Effector memory CD4-positive, alpha-beta T cell (primary cell): ENCODE measurements around the gene ELAVL3.
"Not testable (repeated sequence)": the region's sequence is repeated elsewhere in the genome, so short reads cannot be mapped to it uniquely, and the experiment has no call there.

Experiments used
- DNase-seq, 3 donors: peaks; one replicate each; pipeline ENCODE4 v3.0.0-alpha.2; 2020
- H3K27ac ChIP-seq: 2 replicates; pipeline ENCODE4 v1.7.0; 2013; ENCODE audit warnings: mild to moderate bottlenecking, low read length, moderate library complexity; ENCODE audit not compliant: insufficient read depth, poor library complexity, severe bottlenecking
- H3K27me3 ChIP-seq: replicated peaks from 2 replicates; pipeline ENCODE4 v1.7.0; 2013; ENCODE audit warnings: mild to moderate bottlenecking, low read length; ENCODE audit not compliant: insufficient read depth, control insufficient read depth, poor library complexity, severe bottlenecking
- H3K36me3 ChIP-seq: 2 replicates; pipeline ENCODE4 v1.7.0; 2013; ENCODE audit warnings: mild to moderate bottlenecking, low read length, moderate library complexity; ENCODE audit not compliant: control insufficient read depth, insufficient read depth
- H3K4me1 ChIP-seq: 2 replicates; pipeline ENCODE4 v1.7.0; 2013; ENCODE audit warnings: low read length, mild to moderate bottlenecking; ENCODE audit not compliant: control insufficient read depth, insufficient read depth, poor library complexity, severe bottlenecking
- H3K4me3 ChIP-seq: 2 replicates; pipeline ENCODE4 v1.7.0; 2013; ENCODE audit warnings: low read length, low read depth, mild to moderate bottlenecking; ENCODE audit not compliant: insufficient read depth, poor library complexity, severe bottlenecking
- H3K9me3 ChIP-seq: 2 replicates; pipeline ENCODE4 v1.7.0; 2013; ENCODE audit warnings: mild to moderate bottlenecking, low read length, moderate library complexity; ENCODE audit not compliant: control insufficient read depth

The ELAVL3 gene

DNA sequence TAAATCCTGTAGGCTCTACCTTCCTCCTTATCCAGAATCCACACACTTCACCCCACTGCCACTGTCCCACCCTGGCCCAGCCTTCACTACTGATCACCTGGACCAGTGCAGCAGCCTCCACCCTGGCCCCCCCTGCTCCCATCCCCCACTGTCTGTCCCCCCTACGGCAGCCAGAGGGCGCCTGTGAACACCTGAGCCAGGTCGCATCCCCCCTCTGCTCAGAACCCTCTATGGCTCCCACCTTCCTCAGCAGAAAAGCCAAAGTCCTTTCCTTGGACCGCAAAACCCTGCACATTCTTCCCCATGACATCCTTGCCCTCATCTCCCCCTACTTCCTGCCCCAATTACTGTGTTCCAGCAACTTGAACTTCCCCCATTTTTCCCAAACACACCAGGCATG, 20.6 kb downstream of the ELAVL3 start:
- Histone ChIP-seq H3K36me3 (no peaks in the 10 kb centered on the region), H3K4me3 (no peak overlapping the region), H3K4me1 (no peaks in the 10 kb centered on the region), H3K27ac (no peak overlapping the region), H3K9me3 (no peaks in the 10 kb centered on the region), H3K27me3 (no peaks in the 10 kb centered on the region)
- DNase-seq = no peak

DNA sequence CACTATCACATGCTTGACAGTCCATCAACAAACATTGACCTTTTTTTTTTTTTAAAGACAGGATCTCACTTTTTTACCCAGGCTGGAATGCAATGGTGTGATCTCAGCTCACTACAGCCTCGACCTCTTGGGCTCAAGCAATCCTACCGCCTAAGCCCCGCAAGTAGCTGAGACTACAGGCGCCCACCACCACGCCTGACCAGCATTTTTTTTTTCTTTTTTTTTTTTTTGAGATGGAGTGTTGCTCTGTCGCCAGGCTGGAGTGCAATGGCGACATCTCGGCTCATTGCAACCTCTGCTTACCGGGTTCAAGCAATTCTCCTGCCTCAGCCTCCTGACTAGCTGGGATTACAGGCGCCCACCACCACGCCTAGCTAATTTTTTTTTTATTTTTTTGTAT, 21.9 kb downstream of the ELAVL3 start:
- not testable (repeated sequence) for H3K4me1 ChIP-seq, H3K27me3 ChIP-seq, H3K9me3 ChIP-seq, H3K36me3 ChIP-seq, H3K4me3 ChIP-seq, H3K27ac ChIP-seq, DNase-seq

DNA sequence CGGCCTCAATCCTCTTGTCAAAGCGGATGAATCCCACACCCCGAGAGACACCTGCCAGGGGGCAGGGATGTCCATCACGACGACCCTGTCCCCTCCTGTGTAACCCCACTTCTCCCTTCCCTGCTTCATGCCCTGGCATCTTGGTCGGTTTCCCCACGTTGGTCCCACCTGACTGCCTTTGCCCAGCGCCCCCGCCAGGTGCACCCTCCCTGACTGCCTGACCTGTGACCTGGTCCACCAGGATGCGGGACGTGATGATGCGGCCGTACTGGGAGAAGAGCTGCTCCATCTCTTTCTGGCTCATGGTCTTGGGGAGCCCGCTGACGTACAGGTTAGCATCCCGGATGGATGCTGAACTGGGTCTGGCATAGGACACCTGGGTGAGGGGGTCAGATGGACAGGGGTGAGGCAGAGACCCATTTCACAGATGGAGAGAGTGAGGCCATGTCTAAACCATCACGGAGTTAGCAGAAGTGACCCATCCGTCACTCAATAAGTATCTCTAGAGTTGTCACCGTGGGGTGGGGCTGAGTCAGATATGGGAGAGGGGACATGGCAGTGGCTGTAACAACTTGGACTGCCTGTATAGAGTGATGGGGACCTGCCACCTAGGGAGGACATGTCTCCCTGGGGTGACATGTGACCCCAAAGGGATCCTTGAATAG, 22.5 kb downstream of the ELAVL3 start:
- H3K27me3 ChIP-seq = no peaks in the 10 kb centered on the region
- no peaks in the 10 kb centered on the region for H3K9me3 ChIP-seq
- H3K4me3 ChIP-seq = no peak overlapping the region
- H3K36me3 ChIP-seq = no peaks in the 10 kb centered on the region
- H3K27ac ChIP-seq = no peak overlapping the region
- H3K4me1 ChIP-seq = no peaks in the 10 kb centered on the region
- DNase-seq = no peak

DNA sequence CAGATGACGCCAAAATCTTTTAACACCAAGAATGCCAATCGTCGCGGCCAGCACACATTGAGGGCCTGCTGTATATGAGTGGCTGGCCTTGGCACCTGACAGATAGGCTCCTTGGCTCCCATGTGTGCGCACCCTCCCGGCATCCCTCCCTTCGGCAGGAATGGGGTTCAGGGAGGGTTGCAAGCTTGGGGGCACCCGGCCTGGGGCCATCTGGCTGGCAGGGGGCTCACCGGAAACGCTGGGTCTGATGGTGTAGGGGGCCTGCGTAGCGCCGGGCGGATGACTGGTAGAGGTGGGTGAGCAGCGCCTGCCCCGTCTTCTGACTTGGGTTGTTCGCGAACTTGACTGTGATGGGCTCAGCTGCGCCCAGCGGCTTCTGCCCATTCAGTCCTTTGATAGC, 23.0 kb downstream of the ELAVL3 start:
- Histone ChIP-seq H3K27ac (no peak overlapping the region), H3K36me3 (no peaks in the 10 kb centered on the region), H3K4me3 (no peak overlapping the region), H3K9me3 (no peaks in the 10 kb centered on the region), H3K27me3 (no peaks in the 10 kb centered on the region), H3K4me1 (no peaks in the 10 kb centered on the region)
- no peak for DNase-seq

DNA sequence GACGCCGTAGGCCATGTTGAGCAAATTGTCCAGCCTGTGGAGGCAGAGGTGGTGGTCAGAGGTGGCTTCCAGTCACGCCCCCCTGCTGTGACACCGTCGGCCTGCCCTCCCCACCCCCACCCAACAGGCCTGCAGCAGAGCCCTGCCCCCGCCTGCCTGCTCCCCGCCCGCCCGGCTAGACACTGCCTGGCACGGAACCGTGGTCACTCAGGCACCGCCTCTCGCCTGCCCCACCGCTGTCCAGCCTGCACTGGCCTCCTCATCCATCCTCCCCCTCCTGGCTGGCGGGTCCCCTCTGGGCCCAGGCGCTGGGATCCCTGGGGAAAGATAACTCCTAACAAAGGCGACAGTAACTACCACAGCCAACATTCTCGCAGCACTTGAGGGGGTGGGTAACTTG, 23.7 kb downstream of the ELAVL3 start:
- no peak for DNase-seq
- Histone ChIP-seq H3K36me3 (no peaks in the 10 kb centered on the region), H3K4me3 (no peak overlapping the region), H3K27me3 (no peaks in the 10 kb centered on the region), H3K4me1 (no peaks in the 10 kb centered on the region), H3K27ac (no peak overlapping the region), H3K9me3 (no peaks in the 10 kb centered on the region)

DNA sequence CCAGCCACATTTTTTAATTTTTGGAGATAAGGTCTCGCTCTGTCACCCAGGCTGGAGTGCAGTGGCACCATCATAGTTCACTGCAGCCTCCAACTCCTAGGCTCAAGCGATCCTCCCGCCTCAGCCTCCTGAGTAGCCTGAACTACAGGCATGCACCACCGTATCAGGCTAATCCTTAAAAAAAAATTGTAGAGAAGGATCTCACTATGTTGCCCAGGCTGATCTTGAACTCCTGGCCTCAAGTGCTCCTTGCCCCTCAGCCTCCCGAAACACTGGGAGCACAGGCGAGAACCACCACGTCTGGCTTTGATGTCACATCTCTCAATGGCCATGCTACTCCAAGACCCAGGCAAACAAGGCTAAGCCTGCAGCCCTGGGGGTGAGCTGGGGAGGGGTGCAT, 24.2 kb downstream of the ELAVL3 start:
- no peak overlapping the region for H3K27ac ChIP-seq
- no peaks in the 10 kb centered on the region for H3K4me1 ChIP-seq
- H3K27me3 ChIP-seq = no peaks in the 10 kb centered on the region
- H3K9me3 ChIP-seq = no peaks in the 10 kb centered on the region
- H3K4me3 ChIP-seq = no peak overlapping the region
- DNase-seq = no peak
- H3K36me3 ChIP-seq = no peaks in the 10 kb centered on the region

DNA sequence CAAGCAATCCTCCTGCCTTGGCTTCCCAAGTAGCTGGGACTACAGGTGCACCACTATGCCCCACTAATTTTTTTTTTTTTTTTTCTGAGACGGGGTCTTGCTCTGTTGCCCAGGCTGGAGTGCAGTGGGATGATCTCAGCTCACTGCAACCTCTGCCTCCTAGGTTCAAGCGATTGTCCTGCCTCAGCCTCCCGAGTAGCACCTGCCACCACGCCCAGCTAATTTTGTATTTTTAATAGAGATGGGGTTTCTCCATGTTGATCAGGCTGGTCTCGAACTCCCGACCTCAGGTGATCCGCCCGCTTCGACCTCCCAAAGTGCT, 25.7 kb downstream of the ELAVL3 start:
- not testable (repeated sequence) for H3K4me1 ChIP-seq, H3K9me3 ChIP-seq, H3K27me3 ChIP-seq, H3K36me3 ChIP-seq, DNase-seq, H3K27ac ChIP-seq, H3K4me3 ChIP-seq

DNA sequence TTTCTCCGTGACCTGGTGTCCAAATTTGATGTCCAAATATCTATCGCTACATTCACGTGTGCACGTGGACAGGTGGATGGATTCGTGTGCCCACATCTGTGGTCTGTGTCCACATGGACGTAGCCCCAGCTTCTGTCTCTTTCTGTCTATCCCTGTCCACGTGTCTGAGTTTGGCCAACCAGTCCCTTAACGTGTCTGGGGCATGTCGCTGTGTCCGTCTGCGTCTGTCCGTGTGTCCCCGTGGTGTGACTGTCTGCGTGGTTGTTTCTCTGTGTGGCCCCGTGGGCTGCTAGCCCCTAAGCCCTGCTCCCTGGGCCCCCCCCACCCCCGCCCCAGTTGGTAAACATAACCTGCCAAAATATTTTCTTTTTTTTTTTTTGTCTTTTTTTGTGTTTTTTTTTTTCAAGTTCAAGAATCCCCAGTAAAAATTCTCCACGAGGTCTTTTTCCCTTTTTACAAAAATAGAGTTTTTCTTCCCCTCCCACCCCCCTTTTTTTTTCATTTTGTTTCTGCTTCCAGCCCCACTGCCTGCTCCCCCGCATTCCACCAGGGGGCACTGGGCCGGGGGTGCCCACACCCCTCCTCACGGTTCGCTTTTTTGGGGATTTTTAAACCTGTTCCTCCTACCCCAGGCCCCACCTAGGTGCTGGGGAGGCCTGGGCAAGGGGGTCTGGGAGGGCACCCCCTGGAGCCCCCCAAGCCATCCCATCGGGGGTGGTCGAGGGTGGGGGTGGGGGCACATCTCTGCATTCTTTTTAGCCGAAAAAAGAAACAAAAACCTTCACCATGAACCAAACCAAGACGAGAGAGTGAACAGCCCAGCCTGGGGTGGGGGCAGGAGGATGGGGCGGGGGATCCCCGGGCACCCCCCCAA, 27.1 kb downstream of the ELAVL3 start:
- DNase-seq = no peak
- no peaks in the 10 kb centered on the region for H3K27me3 ChIP-seq

DNA sequence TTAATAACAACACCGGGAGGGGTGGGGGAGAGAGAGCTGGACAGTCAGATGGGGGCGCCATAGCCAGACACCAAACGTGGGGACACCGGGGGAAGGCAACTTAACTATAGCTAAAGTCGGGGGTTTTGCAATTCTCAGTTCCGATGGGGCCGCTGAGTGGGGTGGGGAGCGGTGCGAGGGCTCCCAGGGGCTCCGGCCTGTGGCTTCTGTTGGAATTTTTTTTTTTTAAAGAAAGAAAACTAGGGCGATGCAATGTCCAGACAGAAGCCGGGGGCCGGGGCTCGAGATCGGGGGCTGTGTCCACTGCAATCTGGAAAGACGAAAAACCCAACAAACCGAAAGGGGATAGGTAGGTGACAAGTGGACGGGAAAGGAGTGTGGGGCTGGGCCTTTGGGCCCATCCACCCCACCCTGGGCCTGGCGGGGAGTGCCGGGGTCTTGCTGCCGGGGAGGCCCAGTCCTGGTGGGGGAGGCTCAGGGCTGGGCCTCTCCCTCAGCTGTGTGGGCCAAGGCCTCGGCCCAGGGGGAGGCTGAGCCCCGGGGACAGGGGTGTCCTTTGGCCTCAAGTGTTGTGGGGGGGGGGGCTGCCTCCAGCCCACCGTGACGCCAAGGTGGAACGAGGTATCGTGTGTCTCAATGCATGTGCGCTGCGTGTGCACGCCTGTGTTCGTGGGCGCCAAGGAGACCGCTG, 28.1 kb downstream of the ELAVL3 start:
- Histone ChIP-seq H3K4me1 (no peaks in the 10 kb centered on the region), H3K9me3 (no peaks in the 10 kb centered on the region), H3K4me3 (no peak overlapping the region), H3K27me3 (no peaks in the 10 kb centered on the region), H3K36me3 (peaks cover 17% of the 10 kb centered on the region), H3K27ac (no peak overlapping the region)
- no peak for DNase-seq

More for the DNA sequence above, 27.1 kb downstream of the ELAVL3 start:
- Histone ChIP-seq H3K27ac (no peak overlapping the region), H3K4me3 (no peak overlapping the region), H3K9me3 (no peaks in the 10 kb centered on the region), H3K4me1 (no peaks in the 10 kb centered on the region), H3K36me3 (peaks cover 8% of the 10 kb centered on the region)
